Measurements from ENCODE around the gene CLDN15.
"Not testable (repeated sequence)": the region's sequence is repeated elsewhere in the genome, so short reads cannot be mapped to it uniquely, and the experiment has no call there.

CLDN15 gene

GRCh38 chr7:101218236-101219125 lies 19.1 kb downstream of the CLDN15 start:
- no peak for DNase-seq

- DNase-seq, result peak; percentile 98
Measured at GRCh38 chr7:101217388-101218235, 20.0 kb downstream of the CLDN15 start, which contains the start of the genes PLOD3 and ZNHIT1. PLOD3 (minus strand) TSS chr7:101217581; CDS start chr7:101217274, 307 bp downstream. ZNHIT1 (plus strand) TSS chr7:101218165; CDS start chr7:101218196, 31 bp downstream.

DNA sequence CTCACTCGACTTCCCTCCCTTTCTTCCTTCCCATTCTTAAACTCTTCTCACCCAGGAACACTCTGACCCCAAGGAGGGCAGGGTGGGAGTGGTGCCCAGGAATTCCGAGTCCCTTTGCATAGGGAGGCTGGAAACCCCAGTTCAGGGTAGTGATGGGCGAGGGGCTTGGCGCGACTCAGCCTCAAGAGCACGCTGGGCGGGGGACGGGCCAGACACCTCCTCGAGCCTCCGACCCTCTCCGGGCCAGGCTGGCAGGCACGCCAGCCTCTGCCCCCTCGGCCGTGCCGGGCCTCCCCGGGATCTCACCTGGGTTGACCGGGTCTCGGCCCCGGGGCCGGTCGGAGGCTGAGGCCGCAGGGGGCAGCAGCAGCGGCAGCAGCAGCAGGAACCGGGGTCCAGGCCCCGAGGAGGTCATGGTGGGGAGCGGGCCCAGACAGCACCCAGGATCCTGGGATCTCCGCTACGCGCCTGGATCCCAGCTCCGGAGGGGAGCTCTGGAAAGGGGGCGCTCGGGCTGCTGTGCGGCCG lies 20.7 kb downstream of the CLDN15 start:
- DNase-seq, result no peak

DNA sequence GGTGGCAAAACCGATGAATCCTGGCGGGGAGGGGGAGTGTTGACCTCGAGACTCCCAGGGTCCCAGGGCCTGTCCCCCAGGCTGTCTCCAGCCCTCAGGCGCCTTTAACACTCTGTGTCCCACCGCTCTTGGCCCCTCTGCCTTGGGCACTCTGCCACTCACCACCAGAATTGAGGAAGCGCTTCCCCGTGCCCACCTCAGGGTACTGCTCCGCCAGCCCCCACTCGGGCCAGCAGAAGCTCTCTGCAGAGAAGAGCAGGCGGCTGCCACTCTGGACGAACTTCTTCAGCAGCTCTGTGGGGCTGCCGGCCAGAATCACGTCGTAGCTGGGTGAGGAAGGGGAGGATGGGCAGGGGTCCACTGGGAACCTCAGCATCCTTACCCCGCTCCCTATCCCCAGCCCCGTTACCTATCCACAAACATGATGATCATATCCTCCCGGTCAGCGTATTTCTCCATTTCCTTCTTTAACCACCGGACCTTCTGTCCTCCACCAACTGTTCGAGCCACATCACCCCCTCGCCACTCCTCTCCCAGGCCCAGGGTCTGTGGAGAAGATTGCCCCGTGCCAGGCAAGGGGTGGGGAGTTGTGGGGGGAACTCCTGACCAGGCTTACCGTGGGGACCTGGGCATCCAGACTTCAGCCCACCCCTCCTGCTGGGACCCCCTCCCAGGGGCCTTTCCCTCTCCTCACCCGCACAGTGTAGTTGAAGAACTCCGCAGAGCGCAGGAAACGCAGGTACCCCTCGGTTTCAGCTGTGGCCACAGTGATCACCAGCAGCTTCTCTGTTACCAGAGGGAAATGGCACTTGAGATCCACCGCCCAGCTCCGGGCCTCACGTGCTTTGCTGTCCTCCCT lies 21.4 kb downstream of the CLDN15 start:
- DNase-seq, result peak in 1 of 2 donors; percentile 14

- no peak for DNase-seq
Measured at GRCh38 chr7:101212014-101212413, 25.6 kb downstream of the CLDN15 start.

DNA sequence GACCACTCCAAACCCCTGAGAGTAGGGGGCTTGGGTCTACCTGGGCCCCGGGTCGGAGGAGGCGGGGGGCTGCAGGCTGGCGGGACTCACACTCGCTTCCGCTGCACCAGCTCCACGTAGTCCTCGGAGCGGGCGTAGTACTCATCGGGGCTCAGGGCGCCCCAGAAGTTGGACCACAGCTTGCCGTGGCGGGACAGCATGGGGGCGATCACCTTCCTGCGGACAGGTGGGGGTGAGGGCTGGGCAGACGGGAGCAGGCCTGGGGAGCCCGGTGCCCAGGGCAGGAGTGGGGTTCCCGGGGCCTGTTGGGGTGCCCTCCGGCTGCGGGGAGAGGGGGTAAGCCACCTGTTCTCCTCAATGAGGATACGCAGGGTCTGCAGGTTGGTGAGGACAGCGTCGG lies 26.1 kb downstream of the CLDN15 start:
- no peak for DNase-seq

DNA sequence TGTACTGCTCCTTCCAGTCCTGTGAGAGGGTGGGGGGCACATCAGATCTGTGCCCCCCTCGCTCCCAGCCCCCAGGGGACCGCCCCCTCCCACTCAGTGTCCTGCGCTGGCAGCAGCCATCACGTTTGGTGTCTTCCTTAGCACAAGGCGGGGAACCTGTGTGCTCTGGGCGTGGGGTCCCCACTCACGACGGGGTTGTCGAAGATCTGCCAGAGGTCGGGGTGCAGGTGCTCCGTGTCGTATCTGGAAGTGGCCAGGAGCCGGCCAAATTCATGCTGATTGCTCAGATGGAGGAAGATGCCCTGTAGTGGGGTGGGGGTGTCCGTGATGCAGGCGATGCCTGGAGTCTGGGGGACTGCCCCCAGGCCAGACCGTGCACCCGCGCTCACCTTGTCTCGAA lies 27.5 kb downstream of the CLDN15 start:
- no peak for DNase-seq

DNA sequence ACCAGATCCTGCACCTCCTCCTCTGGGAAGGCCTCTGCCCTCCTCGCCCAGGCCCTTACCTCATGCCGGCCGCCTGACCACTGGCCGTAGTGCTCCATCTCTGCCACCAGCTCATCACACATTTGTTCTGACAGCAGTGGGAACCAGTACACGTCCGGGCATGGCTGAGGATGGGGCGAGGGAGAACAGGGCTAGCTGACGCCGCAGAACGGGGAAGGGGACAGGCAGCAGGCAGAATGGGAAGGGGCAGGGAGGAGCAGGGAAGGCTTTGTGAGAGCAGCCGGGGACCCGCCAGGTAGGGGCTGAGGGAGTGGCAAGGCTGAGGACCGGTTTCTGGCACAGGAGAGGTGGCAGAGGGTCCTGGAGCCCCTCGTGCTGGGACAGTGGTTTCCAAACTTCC lies 28.8 kb downstream of the CLDN15 start:
- no peak for DNase-seq

DNA sequence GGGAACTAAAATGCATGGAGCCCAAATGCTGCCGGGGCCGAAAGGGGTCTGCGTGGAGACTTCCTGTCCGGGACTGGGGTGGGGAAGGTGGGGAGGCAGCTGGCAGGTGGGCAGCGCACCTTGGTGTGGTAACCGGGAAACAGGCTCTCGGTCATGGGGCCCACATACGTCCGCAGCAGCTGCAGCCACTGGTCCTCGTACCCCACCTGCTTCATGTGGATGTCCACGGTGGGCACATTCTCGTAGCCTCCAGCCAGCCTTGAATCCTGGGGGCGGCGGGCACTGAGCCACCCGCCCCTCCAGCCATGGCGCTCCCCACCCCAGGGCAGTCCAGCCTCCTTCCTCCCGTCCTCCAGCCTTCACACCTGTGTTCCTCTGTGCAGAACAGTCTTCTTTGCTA lies 30.1 kb downstream of the CLDN15 start:
- no peak for DNase-seq

DNA sequence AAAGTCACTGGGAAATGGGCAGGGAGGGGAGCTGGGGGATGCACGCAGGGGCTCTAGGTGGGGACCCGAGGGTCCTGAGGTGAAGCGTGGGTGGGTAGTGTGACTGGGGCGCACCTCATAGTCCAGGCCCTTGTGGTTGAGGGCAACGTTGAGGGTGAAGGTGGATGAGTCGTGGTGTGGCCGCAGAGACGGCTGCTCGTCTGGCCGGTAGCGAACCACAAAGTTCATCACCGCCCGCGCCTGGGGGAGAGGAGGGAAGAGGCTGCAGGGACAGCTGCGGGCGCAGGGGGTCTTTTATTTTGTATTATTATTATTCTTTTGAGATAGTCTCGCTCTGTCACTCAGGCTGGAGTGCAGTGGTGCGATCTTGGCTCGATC lies 30.9 kb downstream of the CLDN15 start:
- no peak for DNase-seq

DNA sequence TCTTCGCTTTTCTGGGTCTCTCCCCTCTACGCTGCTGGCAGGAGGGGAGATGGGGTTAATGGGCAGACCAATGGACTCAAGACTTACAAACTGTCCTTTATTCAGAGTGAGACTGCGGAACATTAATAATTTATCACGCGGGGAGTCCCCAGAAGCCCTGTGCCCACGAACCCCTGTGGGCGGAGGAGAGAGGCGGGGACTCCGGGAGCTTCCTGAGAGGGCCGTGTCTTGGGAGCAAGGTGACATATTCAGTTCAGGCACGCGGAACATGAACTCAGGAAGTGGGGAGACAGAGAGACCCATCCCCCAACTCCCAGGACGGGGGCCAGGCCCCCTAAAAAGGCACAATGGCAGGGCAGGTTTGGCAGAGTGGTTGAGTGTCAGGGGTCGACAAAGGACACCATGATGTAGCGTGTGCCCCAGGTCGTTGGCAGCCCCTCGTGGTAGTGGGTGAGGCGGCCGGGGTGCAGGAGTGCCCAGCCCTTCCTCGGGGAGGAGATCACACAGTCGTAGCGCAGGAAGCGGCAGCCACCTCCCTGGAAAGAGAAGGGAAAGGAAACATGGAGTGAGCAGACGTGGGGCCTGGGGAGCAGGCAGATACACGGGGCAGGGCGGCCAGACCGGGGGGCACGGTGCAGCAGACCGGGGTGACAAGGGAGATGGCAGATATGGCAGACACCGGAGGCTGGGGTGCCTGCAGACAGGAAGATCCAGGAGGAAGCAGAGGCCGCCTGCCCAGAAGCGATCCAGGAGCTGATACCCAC lies 31.5 kb downstream of the CLDN15 start:
- DNase-seq, result no peak

DNA sequence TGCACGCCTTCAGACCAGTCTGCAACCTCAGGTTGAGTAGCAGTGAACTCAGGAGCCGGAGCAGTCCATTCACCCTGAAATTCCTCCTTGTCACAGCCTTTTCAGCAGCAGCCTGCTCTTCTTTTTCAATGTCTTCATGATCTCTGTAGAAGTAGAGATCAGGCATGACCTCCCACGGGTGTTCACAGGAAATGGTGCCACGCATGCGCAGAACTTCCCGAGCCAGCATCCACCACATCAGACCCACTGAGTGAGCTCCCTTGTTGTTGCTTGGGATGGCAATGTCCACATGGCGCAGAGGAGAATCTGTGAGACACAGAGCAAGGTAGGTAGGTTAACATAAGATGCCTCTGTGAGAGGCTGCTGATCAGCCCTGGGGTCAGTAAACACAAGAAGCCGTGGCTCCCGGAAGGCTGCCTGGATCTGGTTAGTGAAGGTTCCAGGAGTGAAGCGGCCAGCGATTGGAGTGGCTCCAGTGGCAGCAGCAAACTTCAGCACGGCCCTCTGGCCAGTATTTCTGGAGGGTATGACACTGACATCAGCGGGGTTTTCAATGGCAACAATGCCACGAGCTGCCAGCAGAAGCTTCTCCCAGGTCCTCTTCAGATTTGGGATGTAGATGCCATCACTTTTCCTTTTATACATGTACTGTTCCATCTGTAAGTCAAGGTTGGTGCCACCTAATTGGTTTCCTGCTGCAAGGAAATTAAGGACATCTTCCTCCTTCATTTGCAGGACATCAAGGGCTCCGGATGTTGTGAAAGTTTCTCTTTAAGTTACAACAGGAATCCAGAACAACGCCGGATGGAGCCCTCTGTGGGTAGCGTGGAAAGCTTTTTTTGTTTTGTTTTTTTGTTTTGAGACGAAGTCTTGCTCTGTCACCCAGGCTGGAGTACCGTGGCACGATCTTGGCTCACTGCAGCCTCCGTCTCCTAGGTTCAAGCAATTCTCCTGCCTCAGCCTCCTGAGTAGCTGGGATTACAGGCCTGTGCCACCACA lies 33.6 kb downstream of the CLDN15 start:
- peak; percentile 24 to 51 for DNase-seq

GRCh38 chr7:101202603-101202918 lies 35.0 kb downstream of the CLDN15 start:
- no peak for DNase-seq

- DNase-seq, result peak in 1 of 2 donors; percentile 16
Measured at GRCh38 chr7:101201695-101202602, 35.7 kb downstream of the CLDN15 start.

DNA sequence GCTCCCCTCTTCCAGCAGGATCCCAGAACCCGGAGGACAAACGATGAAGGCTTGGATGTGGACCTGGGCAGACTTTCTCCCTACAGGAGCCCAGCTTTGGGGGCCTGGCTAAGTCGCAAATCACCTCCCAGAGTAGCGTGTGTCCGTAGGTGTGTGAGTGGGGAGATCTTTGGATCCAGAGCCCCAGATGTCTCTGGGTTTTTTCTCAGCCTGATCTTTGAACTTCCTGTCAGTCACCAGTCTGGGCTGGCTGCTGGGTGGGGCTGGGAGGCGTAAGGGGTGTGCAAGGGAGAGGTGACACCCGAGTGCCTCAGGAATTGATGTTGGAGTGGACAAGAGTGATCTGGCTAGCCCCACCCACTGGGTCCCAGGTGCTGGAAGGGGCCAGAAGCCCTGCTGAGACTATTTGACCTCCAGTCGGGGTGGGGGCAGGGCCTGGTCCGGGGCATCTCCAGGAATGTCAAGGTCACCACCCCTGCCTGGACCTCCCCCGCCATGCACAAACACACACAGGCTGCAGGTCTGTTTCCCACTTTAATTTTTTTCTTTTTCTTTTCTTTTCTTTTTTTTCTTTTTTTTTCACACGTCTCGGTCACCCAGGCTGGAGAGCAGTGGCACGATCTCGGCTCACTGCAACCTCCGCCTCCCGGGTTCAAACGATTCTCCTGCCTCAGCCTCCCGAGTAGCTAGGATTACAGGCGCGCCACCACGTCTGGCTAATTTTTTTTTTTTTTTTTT lies 36.6 kb downstream of the CLDN15 start, which contains the start of gene MOGAT3:
MOGAT3 (minus strand) TSS at position 175 of the 738 bp plus-strand sequence. CDS start 182 bp downstream, outside the sequence.
- DNase-seq, result no peak

DNA sequence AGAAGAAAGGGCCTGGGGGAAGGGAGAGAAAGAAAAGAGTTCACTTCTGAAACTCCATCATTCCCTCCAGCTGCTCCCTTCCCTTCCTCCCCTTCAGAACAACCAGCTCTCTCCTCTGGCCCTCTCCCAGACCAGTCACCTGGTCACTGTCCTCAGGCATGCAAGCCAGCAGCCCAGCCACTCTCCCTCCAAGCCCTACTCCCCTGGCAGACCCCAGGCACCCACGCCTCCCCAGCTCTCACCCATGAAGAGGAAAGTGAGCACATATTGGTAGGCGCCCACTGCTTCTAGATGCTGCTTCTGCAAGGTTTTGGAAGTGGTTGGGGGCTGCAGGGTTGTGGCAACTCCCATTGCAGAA lies 37.1 kb downstream of the CLDN15 start:
- DNase-seq, result no peak

DNA sequence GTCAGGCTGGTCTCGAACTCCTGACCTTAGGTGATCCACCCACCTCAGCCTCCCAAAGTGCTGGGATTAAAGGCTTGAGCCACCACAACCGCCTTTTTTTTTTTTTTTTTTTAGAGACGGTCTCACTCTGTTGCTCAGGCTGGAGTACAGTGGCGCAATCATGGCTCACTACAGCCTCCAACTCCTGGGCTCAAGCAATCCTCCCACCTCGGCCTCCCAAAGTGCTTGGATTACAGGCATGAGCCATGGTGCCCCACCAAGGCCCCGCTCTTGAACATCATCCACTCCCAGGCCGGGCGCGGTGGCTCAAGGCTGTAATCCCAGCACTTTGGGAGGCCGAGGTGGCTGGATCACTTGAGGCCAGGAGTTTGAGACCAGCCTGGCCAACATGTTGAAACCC lies 38.1 kb downstream of the CLDN15 start:
- DNase-seq, result not testable (repeated sequence)

- no peak for DNase-seq
Measured at GRCh38 chr7:101198476-101198875, 39.1 kb downstream of the CLDN15 start.

DNA sequence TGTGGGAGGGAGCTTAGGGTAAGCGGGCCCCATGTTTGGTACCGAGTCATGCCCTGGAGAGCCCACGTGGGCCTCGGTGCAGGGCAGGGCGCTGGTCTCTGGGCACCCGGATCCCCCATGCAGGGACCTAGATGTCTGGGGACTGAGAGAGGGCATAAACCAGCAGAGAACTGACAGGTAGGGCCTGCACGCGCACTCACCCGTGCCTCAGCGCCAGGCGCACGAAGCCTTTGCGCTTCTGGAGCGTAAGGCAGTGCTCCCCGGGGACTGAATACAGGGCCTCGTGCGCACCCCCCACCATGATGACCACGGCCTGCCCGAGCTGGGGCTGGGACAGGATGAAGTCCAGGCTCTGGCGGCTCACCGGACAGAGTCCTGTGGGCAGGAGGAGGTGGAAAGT lies 39.6 kb downstream of the CLDN15 start:
- DNase-seq, result no peak
